Pancreas (tissue), 10 donors: ENCODE results near the gene FTO. TPM values are rescaled to one million over a fixed set of nuclear protein-coding genes. Genes with fewer than 3 reads are reported as not detected.

Experiments
- ATAC-seq, 4 donors: fragments of 200-7000 bp; cut with Tn5 transposase; one replicate each; pipeline versions ENCODE4 v1.8.0 to v1.9.1; 2020; ENCODE audit warnings: mild to moderate bottlenecking in 4 of 4, moderate library complexity in 4 of 4
- DNase-seq, 6 donors: peaks; one replicate each; pipeline ENCODE4 v3.0.0-alpha.2; 2020
- FAIRE-seq: peaks from 2 replicates; lab custom pipeline; 2012; peaks lifted over from hg19 to GRCh38; lab: Jason Lieb, UNC
- H3K27ac ChIP-seq, 4 donors: fragments of 200-600 bp; sonication (generic); 1 replicate in 3 of 4; 2 replicates in 1 of 4; pipeline versions ENCODE4 v1.5.0 to v1.8.0; 2020
- H3K27me3 ChIP-seq, 4 donors: fragments of 200-600 bp; one replicate each; pipeline ENCODE4 v1.8.0; 2021
- H3K36me3 ChIP-seq, 3 donors: fragments of 200-600 bp; sonication (generic) in 1 of 3; one replicate each; pipeline versions ENCODE4 v1.5.0 to v1.8.0; 2020 to 2021
- H3K4me1 ChIP-seq, 3 donors: fragments of 200-600 bp; one replicate each; pipeline ENCODE4 v1.8.0; 2021
- H3K4me3 ChIP-seq, 4 donors: fragments of 200-600 bp; sonication (generic) in 2 of 4; one replicate each; pipeline versions ENCODE4 v1.5.0 to v1.8.0; 2020 to 2021
- H3K9me3 ChIP-seq, 4 donors: fragments of 200-600 bp; one replicate each; pipeline ENCODE4 v1.8.0; 2021
- WGBS, 2 donors: extraction: QIAGEN DNeasy Blood & Tissue Kit; methylation state at CpG; one replicate each; pipeline ENCODE4 v1.1.7; 2013; 5-methylcytosine and 5-hydroxymethylcytosine counted together
- intact Hi-C, 3 donors: fragments of 100-400 bp; cut with DNase I; formaldehyde crosslinking; loops; one replicate each; pipeline versions ENCODE4 v1.11.1 to v1.14.2; 2022
- polyA plus RNA-seq, 2 donors: library from polyadenylated mRNA; stranded (reverse); fragments of 200-250 nt; gene quantifications; one replicate each; pipeline ENCODE4 v1.2.3, GENCODE V29; 2013
- total RNA-seq, 6 donors: library from RNA; stranded (reverse); fragmentation: NEBNext Ultra II Directional in 4 of 6; extraction: Animal tissue kit (Norgen Biotek cat#: 25700) in 4 of 6; gene quantifications; one replicate each; pipeline versions ENCODE4 v1.2.1 to v1.2.4, GENCODE V29; 2021 to 2023
- TF ChIP-seq, protein P1 (sequence below), 4 donors: fragments of 200-600 bp; sonication (generic) in 3 of 4; IDR thresholded peaks; one replicate each; pipeline versions ENCODE4 v1.5.0 to v1.8.0; 2021; ENCODE audit warnings: antibody characterized with exemption in 4 of 4
- donor health status: healthy with polysubstance abuse.
- donor health status: DM: no; HTN: no; CAD: no; lungs with moderate emphysema.
- donor health status: DM: no; HTN: no; CAD: no.
- donor health status: control.
- donor health status: control.
- donor health status: Bipolar disorder and iron deficiency.
- donor health status: DM: yes; HTN: yes; CAD: no.
- donor health status: DM: no; HTN: no; CAD: no.
- donor health status: DM: no; HTN: no; CAD: no.
- donor health status: DM: yes; HTN: yes; CAD: no.

Gene FTO
- total and polyA plus RNA-seq, 8 donors = 7.6 to 45.0 (median 31.7) TPM

- ATAC-seq (no peak), DNase-seq (no peak), FAIRE-seq (no peak)
- Histone ChIP-seq H3K4me3 (no peak overlapping the region), H3K9me3 (no peaks in the 10 kb centered on the region), H3K36me3 (no peaks in the 10 kb centered on the region), H3K4me1 (no peaks in the 10 kb centered on the region), H3K27me3 (no peaks in the 10 kb centered on the region), H3K27ac (no peak overlapping the region)
- TF ChIP-seq, protein P1, sequence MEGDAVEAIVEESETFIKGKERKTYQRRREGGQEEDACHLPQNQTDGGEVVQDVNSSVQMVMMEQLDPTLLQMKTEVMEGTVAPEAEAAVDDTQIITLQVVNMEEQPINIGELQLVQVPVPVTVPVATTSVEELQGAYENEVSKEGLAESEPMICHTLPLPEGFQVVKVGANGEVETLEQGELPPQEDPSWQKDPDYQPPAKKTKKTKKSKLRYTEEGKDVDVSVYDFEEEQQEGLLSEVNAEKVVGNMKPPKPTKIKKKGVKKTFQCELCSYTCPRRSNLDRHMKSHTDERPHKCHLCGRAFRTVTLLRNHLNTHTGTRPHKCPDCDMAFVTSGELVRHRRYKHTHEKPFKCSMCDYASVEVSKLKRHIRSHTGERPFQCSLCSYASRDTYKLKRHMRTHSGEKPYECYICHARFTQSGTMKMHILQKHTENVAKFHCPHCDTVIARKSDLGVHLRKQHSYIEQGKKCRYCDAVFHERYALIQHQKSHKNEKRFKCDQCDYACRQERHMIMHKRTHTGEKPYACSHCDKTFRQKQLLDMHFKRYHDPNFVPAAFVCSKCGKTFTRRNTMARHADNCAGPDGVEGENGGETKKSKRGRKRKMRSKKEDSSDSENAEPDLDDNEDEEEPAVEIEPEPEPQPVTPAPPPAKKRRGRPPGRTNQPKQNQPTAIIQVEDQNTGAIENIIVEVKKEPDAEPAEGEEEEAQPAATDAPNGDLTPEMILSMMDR (IDR thresholded peaks at IDR 0.05) = no peak
- intact Hi-C loops = no loop called here
- 65 to 71% methylated on average over 2 of the region's 2 CpGs for WGBS, 2 donors
Measured at GRCh38 chr16:53955221-53955875, 251.4 kb downstream of the FTO start.

GRCh38 chr16:53958341-53958880, 254.5 kb downstream of the FTO start:
- H3K4me1 ChIP-seq = no peaks in the 10 kb centered on the region
- H3K4me3 ChIP-seq = no peak overlapping the region
- ATAC-seq = no peak
- no peaks in the 10 kb centered on the region for H3K27me3 ChIP-seq
- no peaks in the 10 kb centered on the region for H3K9me3 ChIP-seq
- H3K27ac ChIP-seq = no peak overlapping the region
- intact Hi-C loops = no loop called here
- DNase-seq = no peak
- WGBS, 2 donors = 80% methylated on average over 10 of the region's 10 CpGs
- no peak for FAIRE-seq
- TF ChIP-seq, protein P1 (IDR thresholded peaks at IDR 0.05) = no peak
- no peaks in the 10 kb centered on the region for H3K36me3 ChIP-seq

DNA sequence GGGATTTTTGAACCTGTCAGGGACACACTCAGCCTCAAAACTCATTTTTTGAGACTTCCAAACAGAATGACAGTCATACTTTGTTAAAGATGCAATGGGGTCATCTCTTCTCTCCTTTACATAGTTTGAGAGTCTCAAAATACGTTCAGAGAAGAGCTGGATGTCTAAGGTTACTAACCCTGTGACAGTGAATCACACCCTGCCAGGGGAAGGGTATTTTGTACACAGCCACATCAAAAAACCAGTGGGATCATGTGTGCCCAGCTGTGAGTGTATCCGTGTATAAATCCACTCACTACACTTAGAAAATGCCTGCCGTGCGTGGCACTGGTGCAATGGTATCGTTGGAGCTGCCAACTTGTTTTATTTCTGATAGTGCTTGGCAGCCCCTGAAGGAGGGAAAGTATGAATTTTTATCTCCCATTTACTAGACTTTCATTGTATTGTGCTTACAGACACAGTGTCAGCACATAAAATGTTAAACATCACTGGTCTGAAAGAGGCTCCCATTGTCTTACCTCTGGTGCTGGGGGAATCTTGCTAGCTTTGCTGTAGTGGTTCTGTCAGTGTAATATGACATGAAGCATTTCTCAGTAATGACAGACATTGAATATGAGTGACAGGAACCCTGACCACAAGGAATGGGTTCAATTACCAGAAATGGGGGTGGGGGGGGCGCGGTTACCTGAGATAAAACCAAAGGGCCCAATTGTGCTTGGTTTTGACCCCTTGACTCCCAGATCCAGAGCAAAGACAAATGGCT, 256.3 kb downstream of the FTO start:
- FAIRE-seq = no peak
- H3K9me3 ChIP-seq = no peaks in the 10 kb centered on the region
- intact Hi-C loops = no loop called here
- no peak overlapping the region for H3K27ac ChIP-seq
- no peaks in the 10 kb centered on the region for H3K36me3 ChIP-seq
- no peaks in the 10 kb centered on the region for H3K4me1 ChIP-seq
- no peak overlapping the region for H3K4me3 ChIP-seq
- 78 to 84% methylated on average over 7 of the region's 7 CpGs for WGBS, 2 donors
- no peak for ATAC-seq
- TF ChIP-seq, protein P1 (IDR thresholded peaks at IDR 0.05) = no peak
- DNase-seq = no peak
- no peaks in the 10 kb centered on the region for H3K27me3 ChIP-seq

GRCh38 chr16:53960954-53961616, 257.1 kb downstream of the FTO start:
- Histone ChIP-seq H3K36me3 (no peaks in the 10 kb centered on the region), H3K9me3 (no peaks in the 10 kb centered on the region), H3K4me1 (no peaks in the 10 kb centered on the region), H3K27ac (no peak overlapping the region), H3K4me3 (no peak overlapping the region), H3K27me3 (no peaks in the 10 kb centered on the region)
- no peak for DNase-seq
- no peak for ATAC-seq
- intact Hi-C loops = no loop called here
- FAIRE-seq = no peak
- 64 to 71% methylated on average over 6 of the region's 6 CpGs for WGBS, 2 donors
- TF ChIP-seq, protein P1 (IDR thresholded peaks at IDR 0.05) = no peak
